ENCODE results near the gene USF2. TPM values are rescaled to one million over a fixed set of nuclear protein-coding genes. Genes with fewer than 3 reads are reported as not detected.

USF2 gene
- total RNA-seq, 1 donor: 51.6 TPM

GRCh38 chr19:35267353-35267817 is 1.4 kb upstream of the USF2 start:
- no peak for DNase-seq (ENCODE audit: low read depth)
- H3K4me3 ChIP-seq (ENCODE audit: low read depth, low read length): peak overlapping the region; percentile 81
- TF ChIP-seq CTCF (IDR thresholded peaks at IDR 0.05; ENCODE audit: insufficient read depth, low read length): no peak

GRCh38 chr19:35267818-35268535 is 785 bp upstream of the USF2 start:
- DNase-seq (ENCODE audit: low read depth): peak; percentile 63
- no peak for TF ChIP-seq CTCF (IDR thresholded peaks at IDR 0.05; ENCODE audit: insufficient read depth, low read length)
- peak overlapping the region; percentile 81 for H3K4me3 ChIP-seq (ENCODE audit: low read depth, low read length)

- peak; percentile 59 for TF ChIP-seq CTCF (IDR thresholded peaks at IDR 0.05; ENCODE audit: insufficient read depth, low read length)
- peak overlapping the region; percentile 68 for H3K4me3 ChIP-seq (ENCODE audit: low read depth, low read length)
- peak; percentile 71 for DNase-seq (ENCODE audit: low read depth)
Observed at GRCh38 chr19:35269438-35270117, 816 bp downstream of the USF2 start.

GRCh38 chr19:35270381-35270811 is 1.6 kb downstream of the USF2 start:
- TF ChIP-seq CTCF (IDR thresholded peaks at IDR 0.05; ENCODE audit: insufficient read depth, low read length): no peak
- DNase-seq (ENCODE audit: low read depth): no peak
- peak overlapping the region; percentile 68 for H3K4me3 ChIP-seq (ENCODE audit: low read depth, low read length)

- TF ChIP-seq CTCF (IDR thresholded peaks at IDR 0.05; ENCODE audit: insufficient read depth, low read length): no peak
- no peak overlapping the region for H3K4me3 ChIP-seq (ENCODE audit: low read depth, low read length)
- DNase-seq (ENCODE audit: low read depth): no peak
Observed at GRCh38 chr19:35271546-35271945, 2.8 kb downstream of the USF2 start.

GRCh38 chr19:35272122-35272719 is 3.5 kb downstream of the USF2 start:
- no peak for TF ChIP-seq CTCF (IDR thresholded peaks at IDR 0.05; ENCODE audit: insufficient read depth, low read length)
- H3K4me3 ChIP-seq (ENCODE audit: low read depth, low read length): no peak overlapping the region
- no peak for DNase-seq (ENCODE audit: low read depth)

Measured in fibroblast of the aortic adventitia (primary cell).